CD14-positive monocyte (primary cell): Measurements from ENCODE around the gene LRRC8E. TPM values are rescaled to one million over a fixed set of nuclear protein-coding genes. Genes with fewer than 3 reads are reported as not detected.

Source experiments
- DNase-seq, 3 donors: peaks; one replicate each; pipeline ENCODE4 v3.0.0-alpha.2; 2011 to 2022
- H2AFZ ChIP-seq: 2 replicates; pipeline ENCODE4 v1.6.0; 2012; ENCODE audit warnings: mild to moderate bottlenecking, low read depth, low read length, inconsistent platforms; ENCODE audit not compliant: insufficient read depth, poor library complexity, severe bottlenecking
- H3K27ac ChIP-seq, 2 donors: 1 replicate in 1 of 2; 2 replicates in 1 of 2; pipeline ENCODE4 v1.5.1; 2012 to 2013; ENCODE audit warnings: low read length in 2 of 2, control low read depth in 1 of 2, inconsistent platforms in 1 of 2, low read depth in 1 of 2, mild to moderate bottlenecking in 1 of 2
- H3K27me3 ChIP-seq, 2 donors: one replicate each; pipeline versions ENCODE4 v1.6.0 to v1.6.1; 2011 to 2013; ENCODE audit warnings: low read length in 2 of 2; ENCODE audit not compliant: control insufficient read depth in 2 of 2, insufficient read depth in 2 of 2
- H3K36me3 ChIP-seq, 2 donors: replicated peaks in 1 of 2; 1 replicate in 1 of 2; 2 replicates in 1 of 2; pipeline versions ENCODE4 v1.5.1 to v1.6.1; 2012 to 2013; ENCODE audit warnings: low read length in 2 of 2, control low read depth in 1 of 2, inconsistent platforms in 1 of 2, mild to moderate bottlenecking in 1 of 2; ENCODE audit not compliant: insufficient read depth in 2 of 2, control insufficient read depth in 1 of 2
- H3K4me1 ChIP-seq, 2 donors: 1 replicate in 1 of 2; 2 replicates in 1 of 2; pipeline versions ENCODE4 v1.5.1 to v1.6.1; 2012 to 2013; ENCODE audit warnings: low read length in 2 of 2, control low read depth in 1 of 2, inconsistent platforms in 1 of 2, mild to moderate bottlenecking in 1 of 2, moderate library complexity in 1 of 2; ENCODE audit not compliant: insufficient read depth in 2 of 2, control insufficient read depth in 1 of 2
- H3K4me2 ChIP-seq: replicated peaks from 2 replicates; pipeline ENCODE3; 2012; ENCODE audit warnings: low read length, moderate library complexity, mild to moderate bottlenecking; ENCODE audit not compliant: poor library complexity, severe bottlenecking; ENCODE audit errors: extremely low read depth
- H3K4me3 ChIP-seq, 3 experiments: fragments of 200-600 bp in 1 of 3; sonication (generic) in 1 of 3; replicated peaks in 1 of 3; 1 replicate in 2 of 3; 2 replicates in 1 of 3; pipeline ENCODE4 v1.5.1; 2011 to 2013; ENCODE audit warnings: low read length in 3 of 3, mild to moderate bottlenecking in 3 of 3, control low read depth in 2 of 3, low read depth in 2 of 3, inconsistent platforms in 1 of 3, moderate library complexity in 1 of 3
- H3K79me2 ChIP-seq: 2 replicates; pipeline ENCODE4 v1.6.0; 2012; ENCODE audit warnings: mild to moderate bottlenecking, control low read depth, inconsistent platforms, low read length, moderate library complexity; ENCODE audit not compliant: insufficient read depth
- H3K9ac ChIP-seq: 2 replicates; pipeline ENCODE4 v1.6.0; 2017; ENCODE audit warnings: low read length, mild to moderate bottlenecking; ENCODE audit not compliant: insufficient read depth, poor library complexity, severe bottlenecking
- H3K9me3 ChIP-seq, 2 donors: replicated peaks in 1 of 2; 1 replicate in 1 of 2; 2 replicates in 1 of 2; pipeline versions ENCODE4 v1.5.1 to v1.6.1; 2012 to 2013; ENCODE audit warnings: low read length in 2 of 2, control low read depth in 1 of 2; ENCODE audit not compliant: control insufficient read depth in 1 of 2, insufficient read depth in 1 of 2
- H4K20me1 ChIP-seq: 2 replicates; pipeline ENCODE4 v1.6.0; 2012; ENCODE audit warnings: mild to moderate bottlenecking, low read length, control low read depth, moderate library complexity; ENCODE audit not compliant: insufficient read depth
- H3K27ac Mint-ChIP-seq, 7 donors: one replicate each; pipeline ENCODE4 v1.8.0; 2020; ENCODE audit warnings: mild to moderate bottlenecking in 7 of 7, mixed read lengths in 7 of 7, moderate library complexity in 6 of 7, inconsistent platforms in 2 of 7
- H3K27me3 Mint-ChIP-seq, 3 donors: one replicate each; pipeline ENCODE4 v1.8.0; 2021 to 2022; ENCODE audit warnings: low read depth in 3 of 3, mild to moderate bottlenecking in 3 of 3, mixed read lengths in 3 of 3, moderate library complexity in 3 of 3, inconsistent platforms in 1 of 3
- H3K36me3 Mint-ChIP-seq, 2 donors: one replicate each; pipeline ENCODE4 v1.8.0; 2020; ENCODE audit warnings: mixed read lengths in 2 of 2, inconsistent platforms in 1 of 2, mild to moderate bottlenecking in 1 of 2
- H3K4me1 Mint-ChIP-seq: one replicate; pipeline ENCODE4 v1.8.0; 2020; ENCODE audit warnings: mild to moderate bottlenecking, mixed read lengths
- H3K4me3 Mint-ChIP-seq, 2 donors: one replicate each; pipeline ENCODE4 v1.8.0; 2020; ENCODE audit warnings: mild to moderate bottlenecking in 2 of 2, mixed read lengths in 2 of 2, moderate library complexity in 1 of 2
- H3K9me3 Mint-ChIP-seq, 7 donors: one replicate each; pipeline ENCODE4 v1.8.0; 2020 to 2022; ENCODE audit warnings: mixed read lengths in 7 of 7, mild to moderate bottlenecking in 6 of 7, moderate library complexity in 6 of 7, inconsistent platforms in 2 of 7
- WGBS: methylation state at CpG from one replicate; pipeline ENCODE4 v1.1.5; 2013; ENCODE audit warnings: missing lambda C conversion rate; ENCODE audit not compliant: insufficient coverage; 5-methylcytosine and 5-hydroxymethylcytosine counted together
- intact Hi-C, 2 donors: fragments of 100-400 bp; cut with micrococcal nuclease; formaldehyde crosslinking; loops; one replicate each; pipeline versions ENCODE4 v1.15.0 to v1.15.1; 2023
- polyA plus RNA-seq, 3 donors: library from polyadenylated mRNA; depleted of rRNA in 1 of 3; unstranded in 2 of 3; stranded (reverse) in 1 of 3; fragments of 300-500 nt in 2 of 3; fragments of >200 nt in 1 of 3; fragmentation: Illumina TruSeq in 2 of 3; gene quantifications; 1 replicate in 2 of 3; 2 replicates in 1 of 3; pipeline ENCODE4 v1.2.3, GENCODE V29; 2012 to 2021
- TF ChIP-seq, protein P1 (sequence below): fragments of 200-600 bp; IDR thresholded peaks from one replicate; pipeline ENCODE4 v1.8.0; 2022; ENCODE audit warnings: antibody characterized with exemption, mild to moderate bottlenecking

Gene LRRC8E
- polyA plus RNA-seq, 3 donors: not detected

DNA sequence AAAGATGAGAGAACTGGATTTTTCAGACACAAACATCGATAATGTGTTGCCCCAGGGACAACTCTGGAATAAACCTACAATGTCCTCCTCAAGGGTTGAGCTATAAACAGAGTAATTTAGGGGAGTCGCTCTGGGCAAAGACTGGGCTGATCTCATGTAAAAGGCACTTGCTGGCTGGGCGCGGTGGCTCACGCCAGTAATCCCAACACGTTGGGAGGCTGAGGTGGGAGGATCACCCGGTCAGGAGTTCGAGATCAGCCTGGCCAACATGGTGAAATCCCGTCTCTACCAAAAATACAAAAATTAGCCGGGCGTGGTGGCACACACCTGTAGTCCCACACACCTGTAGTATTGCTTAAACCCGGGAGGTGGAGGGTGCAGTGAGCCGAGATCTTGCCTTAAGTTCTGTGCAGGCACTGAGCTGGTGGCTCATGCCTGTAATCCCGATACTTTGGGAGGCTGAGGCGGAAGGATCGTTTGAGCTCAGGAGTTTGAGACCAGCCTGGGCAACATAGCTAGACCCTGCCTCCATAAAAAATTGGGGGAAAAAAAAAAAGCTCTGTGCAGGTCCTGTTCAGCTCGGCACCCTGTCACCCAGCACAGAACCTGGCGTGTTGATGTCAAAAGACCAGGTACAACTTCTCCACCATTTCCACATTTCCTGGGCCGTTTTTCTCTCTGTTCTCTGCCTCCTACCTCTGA, 53.7 kb downstream of the LRRC8E start:
- DNase-seq: no peak
- no peak overlapping the region for H2AFZ ChIP-seq
- H3K9me3 Mint-ChIP-seq: peaks cover 0 to 2% (median 0%) of the 10 kb centered on the region in 7 donors
- WGBS: 100% methylated on average over 8 of the region's 19 CpGs
- TF ChIP-seq, protein P1, sequence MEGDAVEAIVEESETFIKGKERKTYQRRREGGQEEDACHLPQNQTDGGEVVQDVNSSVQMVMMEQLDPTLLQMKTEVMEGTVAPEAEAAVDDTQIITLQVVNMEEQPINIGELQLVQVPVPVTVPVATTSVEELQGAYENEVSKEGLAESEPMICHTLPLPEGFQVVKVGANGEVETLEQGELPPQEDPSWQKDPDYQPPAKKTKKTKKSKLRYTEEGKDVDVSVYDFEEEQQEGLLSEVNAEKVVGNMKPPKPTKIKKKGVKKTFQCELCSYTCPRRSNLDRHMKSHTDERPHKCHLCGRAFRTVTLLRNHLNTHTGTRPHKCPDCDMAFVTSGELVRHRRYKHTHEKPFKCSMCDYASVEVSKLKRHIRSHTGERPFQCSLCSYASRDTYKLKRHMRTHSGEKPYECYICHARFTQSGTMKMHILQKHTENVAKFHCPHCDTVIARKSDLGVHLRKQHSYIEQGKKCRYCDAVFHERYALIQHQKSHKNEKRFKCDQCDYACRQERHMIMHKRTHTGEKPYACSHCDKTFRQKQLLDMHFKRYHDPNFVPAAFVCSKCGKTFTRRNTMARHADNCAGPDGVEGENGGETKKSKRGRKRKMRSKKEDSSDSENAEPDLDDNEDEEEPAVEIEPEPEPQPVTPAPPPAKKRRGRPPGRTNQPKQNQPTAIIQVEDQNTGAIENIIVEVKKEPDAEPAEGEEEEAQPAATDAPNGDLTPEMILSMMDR: no peak
- H3K4me2 ChIP-seq: no peak overlapping the region
- H3K4me3 ChIP-seq: peak overlapping the region in 1 of 3 experiments; percentile 84
- H3K27ac Mint-ChIP-seq: peak overlapping the region in 1 of 7 donors; percentile 20
- no peaks in the 10 kb centered on the region for H4K20me1 ChIP-seq
- intact Hi-C loops: loop anchor here (10.0 kb wide), 1 partner anchor 313 kb away; no protein-coding TSS in a partner anchor
- H3K9me3 ChIP-seq: no peaks in the 10 kb centered on the region
- H3K36me3 Mint-ChIP-seq: peaks cover 24 to 37% of the 10 kb centered on the region in 2 donors
- peaks cover 8 to 21% of the 10 kb centered on the region in 2 donors for H3K4me1 ChIP-seq
- H3K27me3 Mint-ChIP-seq: peaks cover 0 to 3% (median 0%) of the 10 kb centered on the region in 3 donors
- peaks cover 18% of the 10 kb centered on the region for H3K4me1 Mint-ChIP-seq
- no peaks in the 10 kb centered on the region for H3K27me3 ChIP-seq
- peaks cover 29 to 32% of the 10 kb centered on the region in 2 donors for H3K36me3 ChIP-seq
- H3K27ac ChIP-seq: no peak overlapping the region
- peak overlapping the region in 1 of 2 donors; percentile 87 for H3K4me3 Mint-ChIP-seq
- no peak overlapping the region for H3K9ac ChIP-seq
- peaks cover 23% of the 10 kb centered on the region for H3K79me2 ChIP-seq

DNA sequence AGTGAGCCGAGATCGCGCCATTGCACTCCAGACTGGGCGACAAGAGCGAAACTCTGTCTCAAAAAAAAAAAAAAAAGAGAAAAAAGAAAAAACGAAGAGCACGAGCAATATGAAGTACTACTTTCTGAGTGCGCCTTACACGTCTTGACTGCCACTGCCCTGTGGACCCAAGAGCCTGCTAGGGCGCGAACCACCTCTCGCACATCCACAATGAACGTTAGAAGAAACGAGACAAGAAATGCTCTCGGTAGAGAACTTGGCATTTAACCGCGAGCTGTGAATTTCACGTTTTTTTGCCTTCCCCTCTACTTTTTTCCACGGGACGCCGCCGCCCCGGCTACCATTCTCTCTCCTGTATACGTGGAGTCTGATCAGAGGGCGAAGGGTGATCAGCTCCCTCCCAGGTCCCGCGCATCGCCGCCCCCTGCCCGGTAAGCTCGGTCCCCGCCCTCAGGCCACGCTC, 54.7 kb downstream of the LRRC8E start:
- peak overlapping the region; percentile 87 to 88 for H3K4me3 Mint-ChIP-seq

More for the DNA sequence above, 54.7 kb downstream of the LRRC8E start:
- peaks cover 18% of the 10 kb centered on the region for H3K4me1 Mint-ChIP-seq
- H3K36me3 ChIP-seq: peaks cover 19 to 22% of the 10 kb centered on the region in 2 donors
- peak overlapping the region; percentile 90 to 91 for H3K27ac ChIP-seq
- H3K9me3 Mint-ChIP-seq: peaks cover 0 to 2% (median 0%) of the 10 kb centered on the region in 7 donors
- peak overlapping the region; percentile 42 to 84 (median 84) for H3K4me3 ChIP-seq
- 9% methylated on average over 29 of the region's 33 CpGs for WGBS
- DNase-seq: no peak
- H4K20me1 ChIP-seq: no peaks in the 10 kb centered on the region
- H2AFZ ChIP-seq: peak overlapping the region; percentile 86
- no peaks in the 10 kb centered on the region for H3K9me3 ChIP-seq
- H3K36me3 Mint-ChIP-seq: peaks cover 16 to 28% of the 10 kb centered on the region in 2 donors
- H3K27me3 ChIP-seq: no peaks in the 10 kb centered on the region
- peaks cover 8 to 21% of the 10 kb centered on the region in 2 donors for H3K4me1 ChIP-seq
- H3K9ac ChIP-seq: peak overlapping the region; percentile 89
- TF ChIP-seq, protein P1: no peak
- peaks cover 0 to 3% (median 0%) of the 10 kb centered on the region in 3 donors for H3K27me3 Mint-ChIP-seq
- intact Hi-C loops: loop anchor here (1.0 to 10.0 kb wide), 2 partner anchors 23 to 312 kb away; partner anchors contain the start of gene SNAPC2 (in 1 of the 2)
- peaks cover 23% of the 10 kb centered on the region for H3K79me2 ChIP-seq
- H3K4me2 ChIP-seq: peak overlapping the region; percentile 79
- peak overlapping the region; percentile 92 to 98 (median 95) for H3K27ac Mint-ChIP-seq
